Cardiac ventricle fibroblast (primary cell): ENCODE measurements around the gene PRKCSH. TPM values are rescaled to one million over a fixed set of nuclear protein-coding genes. Genes with fewer than 3 reads are reported as not detected.

ENCODE experiments used
- total RNA-seq: library from RNA; depleted of rRNA; stranded (reverse); fragments of >200 nt; gene quantifications from 2 replicates; pipeline ENCODE4 v1.2.3, GENCODE V29; 2015

The PRKCSH gene
- total RNA-seq: 238 and 254 TPM in 2 replicates

GRCh38 chr19:11435057-11435832, at the start of gene PRKCSH, which contains the start of gene ODAD3:
PRKCSH (plus strand) TSS chr19:11435635; CDS start chr19:11436118, 483 bp downstream.
ODAD3 (minus strand) TSS chr19:11435121; CDS start chr19:11435016, 105 bp downstream.

GRCh38 chr19:11418549-11419506, 16.6 kb upstream of the PRKCSH start, which contains the start of gene RGL3:
RGL3 (minus strand) TSS chr19:11419314; CDS start chr19:11419278, 36 bp downstream.

GRCh38 chr19:11480715-11481533, 45.5 kb downstream of the PRKCSH start, which contains the start of gene ELAVL3:
ELAVL3 (minus strand) TSS chr19:11481046; CDS start chr19:11480608, 438 bp downstream.

Other genes with a start within 250 kb of the PRKCSH start
- 538 and 563 TPM in 2 replicates for gene KANK2, start 238.1 kb upstream of the PRKCSH start, total RNA-seq
- not detected in 2 replicates for gene ANGPTL8, start 196.0 kb upstream of the PRKCSH start, total RNA-seq
- 24.7 and 29.5 TPM in 2 replicates for gene DOCK6, start 173.1 kb upstream of the PRKCSH start, total RNA-seq
- not detected in 2 replicates for gene TSPAN16, start 139.5 kb upstream of the PRKCSH start, total RNA-seq
- gene RAB3D, start 96.0 kb upstream of the PRKCSH start, total RNA-seq: 8.3 and 12.2 TPM in 2 replicates
- gene TMEM205, start 89.4 kb upstream of the PRKCSH start, total RNA-seq: 120 and 164 TPM in 2 replicates
- 5.0 and 12.2 TPM in 2 replicates for gene CCDC159, start 89.1 kb upstream of the PRKCSH start, total RNA-seq
- 39.9 and 51.1 TPM in 2 replicates for gene PLPPR2, start 80.2 kb upstream of the PRKCSH start, total RNA-seq
- 1.2 and 1.6 TPM in 2 replicates for gene SWSAP1, start 61.0 kb upstream of the PRKCSH start, total RNA-seq
- gene EPOR, start 51.3 kb upstream of the PRKCSH start, total RNA-seq: 1.9 and 3.4 TPM in 2 replicates
- 1.7 and 3.4 TPM in 2 replicates for gene RGL3, start 16.3 kb upstream of the PRKCSH start, total RNA-seq
- 0.59 TPM in 1 of 2 replicates, not detected in the other for gene ODAD3, start 514 bp upstream of the PRKCSH start, total RNA-seq
- gene ELAVL3, start 45.4 kb downstream of the PRKCSH start, total RNA-seq: not detected in 2 replicates
- gene ZNF653, start 70.2 kb downstream of the PRKCSH start, total RNA-seq: 2.3 and 2.4 TPM in 2 replicates
- gene ECSIT, start 93.5 kb downstream of the PRKCSH start, total RNA-seq: 51.1 and 52.2 TPM in 2 replicates
- 0.50 and 3.0 TPM in 2 replicates for gene CNN1, start 103.2 kb downstream of the PRKCSH start, total RNA-seq
- gene ELOF1, start 123.6 kb downstream of the PRKCSH start, total RNA-seq: 42.1 and 45.2 TPM in 2 replicates
- gene ACP5, start 142.0 kb downstream of the PRKCSH start, total RNA-seq: not detected in 2 replicates
- 7.1 and 11.2 TPM in 2 replicates for gene ZNF627, start 161.8 kb downstream of the PRKCSH start, total RNA-seq